ENCODE results near the gene SORBS2. TPM values are rescaled to one million over a fixed set of nuclear protein-coding genes. Genes with fewer than 3 reads are reported as not detected.
A peak's percentile ranks its signal among the peaks of the same experiment; 100 is the strongest.

Gene SORBS2
- total RNA-seq, 2 experiments from 2014 or later = not detected

DNA sequence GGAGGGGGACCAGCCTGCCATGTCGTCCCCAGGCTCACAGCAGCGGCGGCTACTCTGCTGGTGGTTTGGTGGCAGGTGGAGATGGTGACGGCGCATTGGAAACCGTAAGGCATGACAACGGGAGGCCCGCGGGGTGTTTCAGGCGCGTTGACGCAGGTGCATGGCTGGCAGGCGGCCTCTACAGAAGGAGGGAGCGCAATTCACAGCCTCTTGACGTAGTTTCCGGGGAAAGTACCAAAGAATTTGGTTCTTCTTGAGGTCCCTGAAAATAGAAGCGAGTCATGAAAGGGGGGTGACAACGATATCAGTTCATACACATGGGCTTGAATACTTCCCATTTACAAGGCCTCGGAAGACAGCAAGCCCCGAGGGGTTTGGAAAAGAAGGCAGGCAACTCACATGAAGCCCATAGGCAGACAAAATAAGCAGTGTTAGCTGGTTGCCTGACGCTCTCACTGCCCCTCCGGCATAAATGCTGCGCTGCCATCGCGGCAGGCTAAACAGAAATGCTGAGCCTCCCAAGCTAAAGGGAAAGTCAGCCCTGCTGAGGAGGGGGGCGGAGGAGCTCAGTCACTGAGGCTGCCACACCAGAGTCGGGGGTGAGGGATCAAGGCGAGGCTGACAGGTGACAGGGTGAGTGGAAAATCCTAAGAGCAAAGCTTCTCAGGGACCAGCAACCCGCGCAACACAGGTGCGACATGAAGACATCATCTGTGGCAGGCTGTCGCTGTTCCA, 224.4 kb downstream of the SORBS2 start:
- no peak overlapping the region for H3K27ac ChIP-seq (ENCODE audit: low read depth in 1 of 2, low read length in 2 of 2)
- peak overlapping the region; percentile 30 for H3K4me3 ChIP-seq (ENCODE audit: low read length)
- no peaks in the 10 kb centered on the region for H3K36me3 ChIP-seq (ENCODE audit: insufficient read depth, low read length)
- ChIA-PET CTCF (interaction anchor here (2.9 kb wide), 1 partner anchor 10 kb away, joined by 12 read pairs; no protein-coding TSS in a partner anchor), POLR2A (no interaction called here)
- DNase-seq (peak; percentile 4 to 88 (median 50)), ATAC-seq (ENCODE audit: poor library complexity) (peak; percentile 91)
- peaks cover 20 to 48% of the 10 kb centered on the region in 2 experiments for H3K27me3 ChIP-seq (ENCODE audit: control insufficient read depth in 1 of 2, insufficient read depth in 2 of 2, low read length in 2 of 2)
- H3K4me1 Mint-ChIP-seq (ENCODE audit: low read depth) = peaks cover 13% of the 10 kb centered on the region
- no peaks in the 10 kb centered on the region for H3K9me3 Mint-ChIP-seq
- peak overlapping the region; percentile 39 for H3K4me3 Mint-ChIP-seq
- H3K9me3 ChIP-seq (ENCODE audit: control insufficient read depth in 1 of 2, insufficient read depth in 1 of 2, low read length in 2 of 2) = no peaks in the 10 kb centered on the region
- intact Hi-C loops (cut with DNase I, micrococcal nuclease) = no loop called here
- TF ChIP-seq CTCF (IDR thresholded peaks at IDR 0.05) = no peak
- peak overlapping the region; percentile 73 for H3K27ac Mint-ChIP-seq
- peaks cover 71% of the 10 kb centered on the region for H3K27me3 Mint-ChIP-seq
- no peaks in the 10 kb centered on the region for H3K36me3 Mint-ChIP-seq (ENCODE audit: low read depth)
- peaks cover 11% of the 10 kb centered on the region for H3K4me1 ChIP-seq (ENCODE audit: insufficient read depth, low read length)

- peaks cover 73% of the 10 kb centered on the region for H3K27me3 Mint-ChIP-seq
- Histone ChIP-seq H3K27ac (ENCODE audit: low read depth in 1 of 2, low read length in 2 of 2) (no peak overlapping the region), H3K9me3 (ENCODE audit: control insufficient read depth in 1 of 2, insufficient read depth in 1 of 2, low read length in 2 of 2) (no peaks in the 10 kb centered on the region), H3K4me1 (ENCODE audit: insufficient read depth, low read length) (peaks cover 11% of the 10 kb centered on the region), H3K4me3 (ENCODE audit: low read length) (peak overlapping the region; percentile 30), H3K36me3 (ENCODE audit: insufficient read depth, low read length) (no peaks in the 10 kb centered on the region), H3K27me3 (ENCODE audit: control insufficient read depth in 1 of 2, insufficient read depth in 2 of 2, low read length in 2 of 2) (peaks cover 20 to 51% of the 10 kb centered on the region in 2 experiments)
- no peak for TF ChIP-seq CTCF (IDR thresholded peaks at IDR 0.05)
- DNase-seq = no peak
- intact Hi-C loops (cut with DNase I, micrococcal nuclease) = no loop called here
- POLR2A ChIA-PET = no interaction called here
- H3K36me3 Mint-ChIP-seq (ENCODE audit: low read depth) = no peaks in the 10 kb centered on the region
- CTCF ChIA-PET = interaction anchor here (2.9 kb wide), 1 partner anchor 11 kb away, joined by 12 read pairs; no protein-coding TSS in a partner anchor
- no peak for ATAC-seq (ENCODE audit: poor library complexity)
- H3K4me1 Mint-ChIP-seq (ENCODE audit: low read depth) = peaks cover 13% of the 10 kb centered on the region
- no peaks in the 10 kb centered on the region for H3K9me3 Mint-ChIP-seq
- H3K4me3 Mint-ChIP-seq = peak overlapping the region; percentile 39
- peak overlapping the region; percentile 73 for H3K27ac Mint-ChIP-seq
These were observed 225.0 kb downstream of the SORBS2 start for GRCh38 chr4:185587030-185587426.

- intact Hi-C loops (cut with DNase I, micrococcal nuclease) = no loop called here
- Mint-ChIP-seq H3K27me3 (peaks cover 75% of the 10 kb centered on the region), H3K4me1 (ENCODE audit: low read depth) (peaks cover 13% of the 10 kb centered on the region), H3K27ac (no peak overlapping the region), H3K9me3 (no peaks in the 10 kb centered on the region), H3K4me3 (no peak overlapping the region), H3K36me3 (ENCODE audit: low read depth) (no peaks in the 10 kb centered on the region)
- Histone ChIP-seq H3K27ac (ENCODE audit: low read depth in 1 of 2, low read length in 2 of 2) (no peak overlapping the region), H3K36me3 (ENCODE audit: insufficient read depth, low read length) (no peaks in the 10 kb centered on the region), H3K4me3 (ENCODE audit: low read length) (no peak overlapping the region), H3K4me1 (ENCODE audit: insufficient read depth, low read length) (peaks cover 11% of the 10 kb centered on the region), H3K27me3 (ENCODE audit: control insufficient read depth in 1 of 2, insufficient read depth in 2 of 2, low read length in 2 of 2) (peaks cover 21 to 46% of the 10 kb centered on the region in 2 experiments), H3K9me3 (ENCODE audit: control insufficient read depth in 1 of 2, insufficient read depth in 1 of 2, low read length in 2 of 2) (no peaks in the 10 kb centered on the region)
- no peak for TF ChIP-seq CTCF (IDR thresholded peaks at IDR 0.05)
- POLR2A ChIA-PET = no interaction called here
- ATAC-seq (ENCODE audit: poor library complexity) (no peak), DNase-seq (no peak)
- CTCF ChIA-PET = interaction anchor here (2.9 kb wide), 1 partner anchor 12 kb away, joined by 12 read pairs; no protein-coding TSS in a partner anchor
These were observed 226.8 kb downstream of the SORBS2 start for GRCh38 chr4:185585211-185585610.
